GM12873 (cell line): ENCODE data around the gene CTIF.

Experiments
- TF ChIP-seq, protein P1 (sequence below): IDR thresholded peaks from 2 replicates; pipeline ENCODE4 v1.5.1; 2012; ENCODE audit warnings: low read depth, mild to moderate bottlenecking, moderate library complexity, low read length, control low read depth; ENCODE audit not compliant: insufficient read depth; ENCODE audit errors: missing control alignments

CTIF gene

DNA sequence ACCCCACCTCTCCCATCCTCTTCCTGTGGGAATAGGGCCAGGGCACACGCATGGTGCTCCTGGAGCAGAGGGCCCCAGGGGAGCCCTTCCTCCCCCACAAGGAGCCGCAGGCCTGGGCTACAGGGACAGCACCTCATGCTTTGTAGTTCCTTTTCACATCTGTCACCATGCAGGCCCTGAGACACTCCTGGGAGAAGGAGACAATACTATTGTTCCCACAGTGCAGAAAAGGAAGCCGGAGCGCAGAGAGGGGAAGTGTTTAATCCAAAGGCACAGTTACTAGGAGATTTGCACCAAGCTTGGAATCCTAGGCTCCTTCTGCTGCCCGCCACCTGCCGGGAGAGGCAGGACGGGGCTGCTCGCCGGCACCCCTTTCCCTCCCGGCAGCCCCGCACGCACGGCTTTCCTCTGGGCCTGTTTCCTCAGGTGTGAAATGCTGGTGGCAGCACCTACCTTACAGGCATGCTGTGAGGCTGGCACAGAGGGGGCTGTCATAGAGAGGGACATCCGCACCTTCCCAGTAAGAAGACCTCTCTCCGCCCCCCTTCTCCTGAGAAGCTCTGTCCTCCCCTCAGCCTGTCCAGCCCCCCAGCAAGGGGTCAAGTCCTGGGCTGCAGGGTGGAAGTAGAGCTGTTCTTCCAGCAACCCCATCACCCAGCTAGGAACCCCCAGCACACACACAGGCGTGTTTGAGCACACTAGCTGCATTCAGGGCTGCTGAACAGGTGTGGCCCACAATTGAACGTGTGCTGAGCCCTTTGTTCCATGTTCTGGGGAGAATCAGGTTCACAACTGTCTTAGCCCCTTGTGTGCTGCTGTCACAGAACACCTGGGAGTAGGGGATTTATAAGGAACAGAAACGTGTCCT, 349.3 kb downstream of the CTIF start:
- TF ChIP-seq, protein P1, sequence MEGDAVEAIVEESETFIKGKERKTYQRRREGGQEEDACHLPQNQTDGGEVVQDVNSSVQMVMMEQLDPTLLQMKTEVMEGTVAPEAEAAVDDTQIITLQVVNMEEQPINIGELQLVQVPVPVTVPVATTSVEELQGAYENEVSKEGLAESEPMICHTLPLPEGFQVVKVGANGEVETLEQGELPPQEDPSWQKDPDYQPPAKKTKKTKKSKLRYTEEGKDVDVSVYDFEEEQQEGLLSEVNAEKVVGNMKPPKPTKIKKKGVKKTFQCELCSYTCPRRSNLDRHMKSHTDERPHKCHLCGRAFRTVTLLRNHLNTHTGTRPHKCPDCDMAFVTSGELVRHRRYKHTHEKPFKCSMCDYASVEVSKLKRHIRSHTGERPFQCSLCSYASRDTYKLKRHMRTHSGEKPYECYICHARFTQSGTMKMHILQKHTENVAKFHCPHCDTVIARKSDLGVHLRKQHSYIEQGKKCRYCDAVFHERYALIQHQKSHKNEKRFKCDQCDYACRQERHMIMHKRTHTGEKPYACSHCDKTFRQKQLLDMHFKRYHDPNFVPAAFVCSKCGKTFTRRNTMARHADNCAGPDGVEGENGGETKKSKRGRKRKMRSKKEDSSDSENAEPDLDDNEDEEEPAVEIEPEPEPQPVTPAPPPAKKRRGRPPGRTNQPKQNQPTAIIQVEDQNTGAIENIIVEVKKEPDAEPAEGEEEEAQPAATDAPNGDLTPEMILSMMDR: no peak

DNA sequence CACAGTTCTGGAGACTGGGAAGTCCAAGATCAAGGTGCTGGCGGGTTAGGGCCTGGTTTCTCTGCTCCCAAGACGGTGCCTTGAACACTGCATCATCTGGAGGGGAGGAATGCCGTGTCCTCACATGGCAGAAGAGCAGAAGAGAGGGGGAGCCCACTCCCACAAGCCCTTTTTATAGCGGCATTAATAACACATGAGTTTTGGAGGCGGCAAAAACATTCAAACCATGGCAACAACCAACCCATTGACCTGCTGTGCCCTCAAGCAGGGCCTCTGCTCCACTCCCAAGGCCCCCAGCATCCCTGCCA, 349.9 kb downstream of the CTIF start:
- TF ChIP-seq, protein P1: no peak

DNA sequence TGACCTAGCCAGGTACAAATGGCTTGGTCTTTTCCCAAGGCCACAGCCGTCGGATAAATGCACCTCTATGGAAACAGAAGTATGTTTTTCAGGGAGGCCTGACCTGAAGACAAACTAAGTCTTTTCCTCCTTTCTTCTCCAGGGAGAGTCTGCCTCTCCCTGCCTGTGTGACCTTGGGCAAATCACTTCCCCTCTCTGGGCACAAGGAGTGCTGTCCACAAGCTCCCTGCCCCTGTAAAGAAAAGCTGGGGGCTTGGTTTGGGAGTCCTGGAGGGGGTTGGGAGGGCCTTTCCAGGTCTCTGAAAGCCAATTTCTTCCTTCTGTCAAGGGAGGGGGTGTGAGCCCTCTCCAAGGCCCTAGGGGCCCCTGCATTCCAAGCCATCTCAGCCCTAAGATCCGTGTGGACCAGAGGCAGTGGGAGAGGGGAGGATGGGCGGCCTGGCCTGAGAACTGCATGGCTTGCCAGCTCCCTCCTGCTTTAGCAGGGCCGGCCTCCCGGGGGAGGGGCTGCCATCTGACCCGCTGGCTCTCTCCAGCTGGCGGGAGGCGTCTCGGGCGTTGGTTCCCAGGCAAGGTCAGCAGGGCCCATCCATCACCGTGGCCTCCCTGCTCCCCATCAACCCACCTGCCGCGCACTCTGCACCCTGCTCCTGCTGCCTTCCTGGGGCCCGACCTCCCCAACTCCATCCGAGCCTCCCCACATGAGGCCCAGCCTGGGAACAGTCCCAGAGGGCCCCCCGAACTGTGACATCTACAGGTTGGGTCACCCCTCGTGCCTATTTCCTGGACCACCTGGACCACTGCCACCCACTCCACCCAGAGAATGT, 350.5 kb downstream of the CTIF start:
- TF ChIP-seq, protein P1: no peak

DNA sequence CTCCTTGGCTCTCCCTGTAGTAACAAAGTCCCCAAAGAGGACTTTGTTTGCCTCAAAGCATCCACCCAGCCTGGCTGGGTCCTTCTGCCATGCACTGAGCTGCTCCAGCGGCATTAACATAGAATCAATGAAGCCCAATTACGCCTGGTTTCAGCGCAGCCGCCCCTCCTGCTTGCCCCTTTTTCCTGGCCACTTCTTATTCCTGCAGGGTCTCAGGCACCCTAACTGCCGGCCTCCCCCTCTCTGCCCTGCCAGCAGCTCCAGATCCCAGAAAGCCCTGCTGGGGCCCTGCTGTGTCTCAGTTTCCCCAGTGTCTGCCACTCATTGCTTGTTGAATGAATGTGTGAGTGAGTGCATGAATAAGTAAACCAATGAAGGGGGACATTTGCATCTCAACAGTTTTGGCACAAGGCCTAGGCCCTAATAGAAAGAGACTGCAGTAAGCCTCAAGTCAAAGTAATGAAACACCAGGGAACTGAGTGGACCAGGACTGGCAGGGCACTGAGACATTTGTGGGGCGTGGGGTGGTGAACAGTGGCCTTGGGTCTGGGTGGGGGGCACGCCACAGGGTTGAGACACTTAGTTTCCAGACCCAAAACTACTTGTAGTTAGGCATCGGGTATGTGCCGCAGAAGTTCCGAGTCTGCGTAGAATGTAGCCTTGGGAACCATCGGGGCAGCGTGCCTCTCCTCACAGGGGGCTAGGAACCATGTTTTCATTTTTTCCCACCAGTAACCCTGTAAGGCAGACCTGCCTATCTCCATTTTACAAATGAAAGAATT, 351.3 kb downstream of the CTIF start:
- TF ChIP-seq, protein P1: no peak

DNA sequence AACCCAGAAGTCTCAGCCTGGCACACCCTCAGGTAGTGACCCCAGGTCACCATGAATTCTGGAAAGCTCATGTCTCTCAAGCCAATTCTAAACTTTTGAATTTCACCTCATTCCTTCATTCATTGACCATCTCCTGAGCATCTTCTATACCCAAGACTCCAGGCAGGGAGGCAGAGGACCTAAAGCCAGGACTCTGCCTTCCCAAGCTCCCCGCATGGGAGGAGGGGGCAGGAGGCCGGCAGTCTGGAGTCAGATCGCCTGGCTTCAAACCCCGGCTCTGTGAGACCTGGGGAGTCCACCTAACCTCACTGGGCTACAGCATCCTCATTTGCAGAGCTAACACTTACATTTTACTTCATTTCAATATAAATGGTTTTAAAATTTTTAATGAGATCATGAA, 352.9 kb downstream of the CTIF start:
- TF ChIP-seq, protein P1: no peak

DNA sequence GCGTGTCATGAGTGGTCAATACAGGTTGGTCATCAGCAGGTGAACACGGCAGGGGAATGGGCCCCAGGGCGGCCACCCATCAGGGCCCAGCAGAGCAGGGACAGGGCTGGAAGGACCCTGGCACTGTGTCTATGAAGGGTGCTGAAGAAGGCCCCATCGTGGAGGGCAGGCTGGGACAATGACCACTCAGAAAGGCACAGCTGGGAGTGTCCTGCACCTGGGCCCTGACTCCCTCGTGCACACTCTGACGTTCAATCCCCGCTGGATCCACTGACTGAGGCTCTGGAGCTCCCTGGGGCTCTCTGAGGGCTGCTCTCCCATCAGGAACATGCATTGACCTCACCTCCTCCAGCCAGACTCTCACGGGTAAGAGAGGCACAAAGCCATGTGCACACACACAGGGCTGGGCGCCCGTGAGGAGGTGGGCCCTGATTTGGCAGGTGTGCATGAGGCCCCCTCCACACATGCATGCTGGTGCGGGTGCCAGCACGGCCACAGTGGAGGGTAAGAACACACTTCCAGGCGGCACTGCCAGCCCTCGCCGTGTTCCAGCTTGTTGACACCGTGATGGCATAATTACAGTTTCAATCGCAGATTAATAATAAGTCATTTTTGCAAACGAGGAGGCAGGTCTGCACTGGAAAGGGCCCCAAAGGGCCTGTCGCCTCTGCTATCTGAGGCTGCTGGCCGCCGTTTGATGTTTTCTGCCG, 353.5 kb downstream of the CTIF start:
- TF ChIP-seq, protein P1: no peak
